Fibroblast of villous mesenchyme (primary cell): ENCODE measurements around the gene DCDC2. TPM values are rescaled to one million over a fixed set of nuclear protein-coding genes. Genes with fewer than 3 reads are reported as not detected.
A peak's percentile ranks its signal among the peaks of the same experiment; 100 is the strongest.
"Not testable (repeated sequence)": the region's sequence is repeated elsewhere in the genome, so short reads cannot be mapped to it uniquely, and the experiment has no call there.

Source experiments
- DNase-seq: peaks from one replicate; pipeline ENCODE4 v3.0.0-alpha.2; 2010; ENCODE audit warnings: low read depth
- H3K4me3 ChIP-seq: 2 replicates; pipeline ENCODE4 v1.5.1; 2011; ENCODE audit warnings: low read depth, mild to moderate bottlenecking, low read length
- CTCF ChIP-seq: IDR thresholded peaks from 2 replicates; pipeline ENCODE4 v1.5.1; 2012; ENCODE audit warnings: low read depth, mild to moderate bottlenecking, low read length; ENCODE audit not compliant: insufficient read depth
- total RNA-seq: library from RNA; depleted of rRNA; stranded (reverse); fragments of >200 nt; gene quantifications from 2 replicates; pipeline ENCODE4 v1.2.3, GENCODE V29; 2012

Gene DCDC2
- total RNA-seq, 1 donor: 0.43 TPM

- TF ChIP-seq CTCF: peak; percentile 78
- peak; percentile 84 for DNase-seq
- no peak overlapping the region for H3K4me3 ChIP-seq
Measured at GRCh38 chr6:24283043-24283985, 74.5 kb downstream of the DCDC2 start.

- no peak overlapping the region for H3K4me3 ChIP-seq
- peak; percentile 59 for TF ChIP-seq CTCF
- DNase-seq: peak; percentile 24
Measured at GRCh38 chr6:24274441-24275083, 83.3 kb downstream of the DCDC2 start.

GRCh38 chr6:24273096-24273870 lies 84.6 kb downstream of the DCDC2 start:
- peak; percentile 44 for DNase-seq
- no peak overlapping the region for H3K4me3 ChIP-seq
- TF ChIP-seq CTCF: no peak

GRCh38 chr6:24272553-24272952 lies 85.3 kb downstream of the DCDC2 start:
- TF ChIP-seq CTCF: no peak
- no peak for DNase-seq
- no peak overlapping the region for H3K4me3 ChIP-seq

GRCh38 chr6:24272148-24272547 lies 85.7 kb downstream of the DCDC2 start:
- H3K4me3 ChIP-seq: no peak overlapping the region
- no peak for DNase-seq
- TF ChIP-seq CTCF: no peak

- no peak for DNase-seq
- no peak for TF ChIP-seq CTCF
- no peak overlapping the region for H3K4me3 ChIP-seq
Measured at GRCh38 chr6:24270011-24270410, 87.8 kb downstream of the DCDC2 start.

- H3K4me3 ChIP-seq, DNase-seq: not testable (repeated sequence)
Measured at GRCh38 chr6:24258214-24258613, 99.6 kb downstream of the DCDC2 start.
